ENCODE data around the gene PFDN1. TPM values are rescaled to one million over a fixed set of nuclear protein-coding genes. Genes with fewer than 3 reads are reported as not detected.

The PFDN1 gene
- total RNA-seq, 4 donors from 2014 or later, result 58.7 to 91.7 (median 76.2) TPM

- no peak for TF ChIP-seq POLR2A (IDR thresholded peaks at IDR 0.05)
- no peak for TF ChIP-seq POLR2AphosphoS5 (IDR thresholded peaks at IDR 0.05)
- no peak for TF ChIP-seq EP300 (IDR thresholded peaks at IDR 0.05)
- TF ChIP-seq CTCF (IDR thresholded peaks at IDR 0.05), result no peak
- WGBS, result 94% methylated on average over 1 of the region's 1 CpG
- H3K4me1 ChIP-seq, result peaks cover 19% of the 10 kb centered on the region
- no peaks in the 10 kb centered on the region for H3K9me3 ChIP-seq
- H3K4me3 ChIP-seq, result no peak overlapping the region
- DNase-seq (ENCODE audit: low spot score in 2 of 2), result no peak
- no peaks in the 10 kb centered on the region for H3K36me3 ChIP-seq
- no peaks in the 10 kb centered on the region for H3K27me3 ChIP-seq
- H3K27ac ChIP-seq, result no peak overlapping the region
These were observed 2.6 kb upstream of the PFDN1 start for GRCh38 chr5:140305471-140305870.

GRCh38 chr5:140303966-140304365, 1.1 kb upstream of the PFDN1 start:
- Histone ChIP-seq H3K36me3 (peaks cover 13% of the 10 kb centered on the region), H3K9me3 (no peaks in the 10 kb centered on the region), H3K27me3 (no peaks in the 10 kb centered on the region), H3K4me3 (no peak overlapping the region), H3K4me1 (peaks cover 18% of the 10 kb centered on the region), H3K27ac (no peak overlapping the region)
- WGBS, result 89% methylated on average over 15 of the region's 15 CpGs
- no peak for TF ChIP-seq EP300 (IDR thresholded peaks at IDR 0.05)
- TF ChIP-seq POLR2A (IDR thresholded peaks at IDR 0.05), result no peak
- TF ChIP-seq POLR2AphosphoS5 (IDR thresholded peaks at IDR 0.05), result no peak
- TF ChIP-seq CTCF (IDR thresholded peaks at IDR 0.05), result no peak
- no peak for DNase-seq (ENCODE audit: low spot score in 2 of 2)

GRCh38 chr5:140301136-140301535, 1.8 kb downstream of the PFDN1 start:
- Histone ChIP-seq H3K27me3 (no peaks in the 10 kb centered on the region), H3K4me1 (peaks cover 18% of the 10 kb centered on the region), H3K4me3 (no peak overlapping the region), H3K27ac (no peak overlapping the region), H3K36me3 (peaks cover 17% of the 10 kb centered on the region), H3K9me3 (no peaks in the 10 kb centered on the region)
- WGBS, result 97% methylated on average over 1 of the region's 1 CpG
- no peak for DNase-seq (ENCODE audit: low spot score in 2 of 2)
- TF ChIP-seq CTCF (IDR thresholded peaks at IDR 0.05) (no peak), POLR2AphosphoS5 (IDR thresholded peaks at IDR 0.05) (no peak), EP300 (IDR thresholded peaks at IDR 0.05) (no peak)

- peaks cover 25% of the 10 kb centered on the region for H3K4me1 ChIP-seq
- no peak overlapping the region for H3K27ac ChIP-seq
- H3K9me3 ChIP-seq, result no peaks in the 10 kb centered on the region
These were observed 3.8 kb downstream of the PFDN1 start for GRCh38 chr5:140299056-140299455.

GRCh38 chr5:140298183-140298601, 4.7 kb downstream of the PFDN1 start:
- no peaks in the 10 kb centered on the region for H3K27me3 ChIP-seq
- H3K36me3 ChIP-seq, result peaks cover 17% of the 10 kb centered on the region
- peaks cover 28% of the 10 kb centered on the region for H3K4me1 ChIP-seq
- no peaks in the 10 kb centered on the region for H3K9me3 ChIP-seq
- H3K27ac ChIP-seq, result no peak overlapping the region
- 72% methylated on average over 1 of the region's 1 CpG for WGBS
- TF ChIP-seq CTCF (IDR thresholded peaks at IDR 0.05) (no peak), EP300 (IDR thresholded peaks at IDR 0.05) (no peak), POLR2A (IDR thresholded peaks at IDR 0.05) (no peak), POLR2AphosphoS5 (IDR thresholded peaks at IDR 0.05) (no peak)
- no peak for DNase-seq (ENCODE audit: low spot score in 2 of 2)
- H3K4me3 ChIP-seq, result no peak overlapping the region

More at GRCh38 chr5:140299056-140299455, 3.8 kb downstream of the PFDN1 start:
- no peaks in the 10 kb centered on the region for H3K27me3 ChIP-seq
- 94% methylated on average over 5 of the region's 5 CpGs for WGBS
- no peak for DNase-seq (ENCODE audit: low spot score in 2 of 2)
- no peak for TF ChIP-seq CTCF (IDR thresholded peaks at IDR 0.05)
- TF ChIP-seq EP300 (IDR thresholded peaks at IDR 0.05), result no peak
- no peak for TF ChIP-seq POLR2A (IDR thresholded peaks at IDR 0.05)
- TF ChIP-seq POLR2AphosphoS5 (IDR thresholded peaks at IDR 0.05), result no peak
- H3K4me3 ChIP-seq, result no peak overlapping the region
- peaks cover 17% of the 10 kb centered on the region for H3K36me3 ChIP-seq

Measured in suprapubic skin (tissue), 4 donors.